ENCODE data around the gene RELL2.
A peak's percentile ranks its signal among the peaks of the same experiment; 100 is the strongest.
"Not testable (repeated sequence)": the region's sequence is repeated elsewhere in the genome, so short reads cannot be mapped to it uniquely, and the experiment has no call there.

RELL2 gene

GRCh38 chr5:141636413-141637122 is at the start of gene RELL2, which contains the start of gene HDAC3:
Gene RELL2 (plus strand): TSS chr5:141636997. CDS start chr5:141638226, 1,229 bp downstream.
Gene HDAC3 (minus strand): TSS chr5:141636849. CDS start chr5:141636790, 59 bp downstream.
- peak; percentile 87 for DNase-seq (ENCODE audit: low spot score)

- no peak for DNase-seq (ENCODE audit: low spot score)
Measured at GRCh38 chr5:141590127-141590526, 46.7 kb upstream of the RELL2 start.

- no peak for DNase-seq (ENCODE audit: low spot score)
Measured at GRCh38 chr5:141596867-141597266, 39.9 kb upstream of the RELL2 start.

GRCh38 chr5:141597394-141597793 is 39.4 kb upstream of the RELL2 start:
- DNase-seq (ENCODE audit: low spot score) = no peak

- DNase-seq (ENCODE audit: low spot score) = no peak
Measured at GRCh38 chr5:141597814-141598213, 39.0 kb upstream of the RELL2 start.

- no peak for DNase-seq (ENCODE audit: low spot score)
Measured at GRCh38 chr5:141598391-141599345, 38.1 kb upstream of the RELL2 start.

- no peak for DNase-seq (ENCODE audit: low spot score)
Measured at GRCh38 chr5:141602606-141603005, 34.2 kb upstream of the RELL2 start.

- no peak for DNase-seq (ENCODE audit: low spot score)
Measured at GRCh38 chr5:141603923-141604717, 32.7 kb upstream of the RELL2 start.

GRCh38 chr5:141605523-141606277 is 31.1 kb upstream of the RELL2 start:
- peak; percentile 73 for DNase-seq (ENCODE audit: low spot score)

- no peak for DNase-seq (ENCODE audit: low spot score)
Measured at GRCh38 chr5:141608046-141608445, 28.8 kb upstream of the RELL2 start.

- DNase-seq (ENCODE audit: low spot score) = no peak
Measured at GRCh38 chr5:141608557-141608956, 28.2 kb upstream of the RELL2 start.

GRCh38 chr5:141609044-141609443 is 27.8 kb upstream of the RELL2 start:
- DNase-seq (ENCODE audit: low spot score) = no peak

- not testable (repeated sequence) for DNase-seq (ENCODE audit: low spot score)
Measured at GRCh38 chr5:141609921-141610320, 26.9 kb upstream of the RELL2 start.

GRCh38 chr5:141611289-141611688 is 25.5 kb upstream of the RELL2 start:
- DNase-seq (ENCODE audit: low spot score) = no peak

GRCh38 chr5:141613344-141613743 is 23.5 kb upstream of the RELL2 start:
- DNase-seq (ENCODE audit: low spot score) = no peak

GRCh38 chr5:141615991-141616720 is 20.6 kb upstream of the RELL2 start:
- DNase-seq (ENCODE audit: low spot score) = no peak

- no peak for DNase-seq (ENCODE audit: low spot score)
Measured at GRCh38 chr5:141617128-141617527, 19.7 kb upstream of the RELL2 start.

- DNase-seq (ENCODE audit: low spot score) = no peak
Measured at GRCh38 chr5:141617682-141618029, 19.1 kb upstream of the RELL2 start.

GRCh38 chr5:141618030-141618803 is 18.6 kb upstream of the RELL2 start:
- no peak for DNase-seq (ENCODE audit: low spot score)
